Stimulated activated CD8-positive, alpha-beta memory T cell treated with anti-CD3 and anti-CD28 coated beads, Interleukin-4, amount 100 ng/mL, for 4 hours (primary cell): Measurements from ENCODE around the gene TNNI2.
"Not testable (repeated sequence)": the region's sequence is repeated elsewhere in the genome, so short reads cannot be mapped to it uniquely, and the experiment has no call there.

Source experiments
- DNase-seq, 2 donors: peaks; one replicate each; pipeline ENCODE4 v3.0.0-alpha.2; 2020; ENCODE audit warnings: low read depth in 2 of 2, low spot score in 1 of 2

Gene TNNI2

GRCh38 chr11:1872267-1872985 is 33.6 kb downstream of the TNNI2 start:
- no peak for DNase-seq

DNA sequence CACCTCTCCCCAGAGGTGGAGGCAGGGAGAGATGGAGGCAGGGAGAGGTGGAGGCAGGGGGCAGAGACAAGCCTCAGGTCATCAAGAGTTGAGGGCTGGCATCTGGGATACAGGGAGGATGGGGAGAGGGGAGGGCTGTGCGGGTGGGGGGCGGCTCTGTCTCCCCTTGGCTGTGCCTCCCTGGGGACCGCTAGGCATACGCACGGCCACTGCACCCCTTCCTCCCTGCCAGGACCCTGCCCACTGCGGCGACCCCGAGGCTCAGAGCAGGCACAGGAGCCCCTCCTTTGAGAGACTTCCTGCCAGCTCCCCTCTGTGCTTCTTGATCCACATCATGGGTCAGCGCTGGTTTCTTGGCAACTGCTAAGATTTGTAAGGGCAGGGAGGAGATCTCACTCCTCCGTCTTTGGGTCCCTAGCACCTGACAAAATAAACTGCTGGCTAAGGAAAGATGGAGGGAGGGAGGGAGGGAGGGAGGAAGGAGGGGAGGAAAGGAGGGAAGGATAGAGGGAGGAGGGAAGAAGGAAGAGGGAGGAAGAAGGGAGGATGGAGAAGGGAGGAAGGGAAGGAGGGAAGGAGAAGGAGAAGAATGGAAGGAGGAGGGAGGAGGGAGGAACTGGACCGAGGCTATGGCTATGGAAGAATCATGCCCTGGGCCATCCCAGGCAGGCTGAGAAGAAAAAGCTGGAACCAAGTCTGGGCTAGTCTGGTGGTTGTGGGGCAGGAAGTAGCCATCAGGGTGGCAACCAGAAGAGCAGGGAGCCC is 34.4 kb downstream of the TNNI2 start:
- no peak for DNase-seq

DNA sequence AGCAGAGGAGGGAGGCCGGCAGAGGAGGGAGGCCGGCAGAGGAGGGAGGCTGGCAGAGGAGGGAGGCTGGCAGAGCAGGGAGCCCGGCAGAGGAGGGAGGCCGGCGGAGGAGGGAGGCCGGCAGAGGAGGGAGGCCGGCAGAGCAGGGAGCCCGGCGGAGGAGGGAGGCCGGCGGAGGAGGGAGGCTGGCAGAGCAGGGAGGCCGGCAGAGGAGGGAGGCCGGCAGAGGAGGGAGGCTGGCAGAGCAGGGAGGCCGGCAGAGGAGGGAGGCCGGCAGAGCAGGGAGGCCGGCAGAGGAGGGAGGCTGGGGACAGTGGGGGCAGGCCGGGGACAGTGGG is 35.0 kb downstream of the TNNI2 start:
- DNase-seq = not testable (repeated sequence)

GRCh38 chr11:1874441-1875092 is 35.8 kb downstream of the TNNI2 start:
- not testable (repeated sequence) for DNase-seq

DNA sequence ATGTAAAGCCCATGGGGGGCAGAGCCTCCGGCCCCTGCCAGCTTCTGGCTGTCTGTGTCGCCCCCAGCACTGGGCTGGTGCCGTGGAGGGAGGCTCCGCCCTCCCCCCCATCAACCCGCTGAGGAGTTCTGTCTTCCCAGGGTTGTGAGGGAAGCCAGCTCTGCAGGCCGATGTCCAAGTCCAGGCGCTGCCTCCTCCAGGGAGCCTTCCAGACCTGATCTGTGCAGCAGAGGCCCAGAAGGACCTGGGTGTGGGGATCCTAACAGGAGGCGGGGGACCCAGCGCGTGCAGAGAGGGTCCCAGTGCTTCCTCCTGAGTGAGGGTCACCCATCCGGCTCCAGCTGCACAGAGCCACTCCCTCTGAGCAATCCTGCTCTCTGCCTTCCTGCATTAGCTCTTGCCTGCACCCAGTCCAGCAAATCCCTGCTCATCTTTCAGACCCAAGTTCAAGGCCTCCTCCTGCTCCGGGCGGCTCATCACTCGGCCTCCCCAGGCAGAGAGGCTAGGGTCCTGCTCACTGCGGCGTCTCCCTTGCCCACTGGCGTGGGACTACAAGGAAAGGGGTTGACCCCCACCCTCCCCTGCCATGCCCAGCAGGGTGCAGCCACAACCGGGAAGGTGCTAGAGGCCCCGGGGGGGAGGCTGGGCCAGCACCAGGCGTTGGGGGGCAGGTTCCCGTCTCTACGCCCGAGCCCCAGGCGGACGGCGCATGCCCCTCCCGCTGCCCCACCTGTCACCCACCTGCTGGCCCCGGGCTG is 36.5 kb downstream of the TNNI2 start:
- DNase-seq = no peak

DNA sequence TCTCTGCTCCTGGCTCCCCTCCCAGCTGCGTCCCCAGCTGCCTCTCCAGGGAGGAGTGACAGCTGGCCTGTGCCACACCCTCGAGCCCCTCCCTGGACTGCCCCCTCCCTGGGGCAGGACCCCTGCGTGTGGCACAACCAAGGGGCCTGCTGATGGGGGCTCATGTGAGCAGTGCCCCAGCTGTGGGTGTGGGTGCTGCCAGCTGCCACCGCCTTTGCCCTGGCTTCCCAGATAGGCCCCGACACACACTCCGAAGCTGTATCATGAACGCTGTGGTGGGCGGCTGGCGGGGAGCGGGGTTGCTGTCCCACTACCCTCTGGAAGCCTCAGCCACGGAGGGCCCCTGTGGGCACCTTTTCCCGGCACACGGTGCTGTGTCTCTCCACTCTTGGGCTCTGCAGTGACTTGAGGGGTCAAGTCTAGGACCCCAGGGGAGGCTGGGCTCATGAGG is 37.1 kb downstream of the TNNI2 start:
- DNase-seq = not testable (repeated sequence)

GRCh38 chr11:1876361-1877063 is 37.7 kb downstream of the TNNI2 start:
- no peak for DNase-seq

DNA sequence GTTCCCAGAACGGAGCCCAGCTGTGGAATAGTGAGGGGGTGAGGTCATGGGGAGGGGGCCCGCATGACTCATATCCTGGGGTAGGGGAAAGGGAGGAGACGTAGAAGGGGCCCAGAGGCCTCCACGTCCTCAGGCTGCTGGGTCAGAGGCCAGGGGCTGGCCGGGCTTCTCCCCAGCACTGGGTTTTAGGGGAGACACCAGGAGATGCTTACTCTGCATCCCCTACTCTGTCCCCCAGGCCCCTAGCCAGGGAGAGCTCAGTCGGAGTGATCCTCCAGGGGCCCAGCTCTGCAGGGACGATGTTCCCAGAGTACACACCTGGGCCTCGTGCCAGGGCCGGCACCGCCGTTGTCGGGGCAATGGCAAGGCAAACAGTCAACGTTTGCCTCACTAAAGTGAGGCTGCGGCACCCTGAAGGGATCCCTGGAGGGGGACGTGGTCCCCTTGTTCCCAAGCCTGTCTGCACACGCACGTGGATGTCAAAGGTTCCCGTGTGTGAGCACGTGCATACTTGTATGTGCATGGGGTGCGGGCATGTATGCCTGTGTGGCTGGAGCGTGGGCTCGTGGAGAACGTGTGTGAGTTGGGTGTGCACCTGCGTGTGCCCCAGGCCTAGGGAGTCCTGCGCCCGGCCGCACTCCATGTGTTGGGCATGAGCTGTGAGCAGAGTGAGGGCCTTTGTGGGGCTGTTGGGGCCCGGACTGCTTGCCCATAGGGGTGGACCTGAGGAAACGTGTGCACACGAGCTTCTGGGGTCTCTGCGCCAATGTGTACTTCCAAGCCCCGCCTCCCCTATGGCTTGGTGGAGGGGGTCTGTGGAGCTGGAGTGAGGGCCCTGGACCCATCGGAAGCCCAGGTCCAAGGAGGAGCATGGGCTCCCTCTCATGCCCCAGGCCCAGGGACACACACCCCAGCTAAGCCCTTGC is 38.7 kb downstream of the TNNI2 start:
- DNase-seq = no peak

DNA sequence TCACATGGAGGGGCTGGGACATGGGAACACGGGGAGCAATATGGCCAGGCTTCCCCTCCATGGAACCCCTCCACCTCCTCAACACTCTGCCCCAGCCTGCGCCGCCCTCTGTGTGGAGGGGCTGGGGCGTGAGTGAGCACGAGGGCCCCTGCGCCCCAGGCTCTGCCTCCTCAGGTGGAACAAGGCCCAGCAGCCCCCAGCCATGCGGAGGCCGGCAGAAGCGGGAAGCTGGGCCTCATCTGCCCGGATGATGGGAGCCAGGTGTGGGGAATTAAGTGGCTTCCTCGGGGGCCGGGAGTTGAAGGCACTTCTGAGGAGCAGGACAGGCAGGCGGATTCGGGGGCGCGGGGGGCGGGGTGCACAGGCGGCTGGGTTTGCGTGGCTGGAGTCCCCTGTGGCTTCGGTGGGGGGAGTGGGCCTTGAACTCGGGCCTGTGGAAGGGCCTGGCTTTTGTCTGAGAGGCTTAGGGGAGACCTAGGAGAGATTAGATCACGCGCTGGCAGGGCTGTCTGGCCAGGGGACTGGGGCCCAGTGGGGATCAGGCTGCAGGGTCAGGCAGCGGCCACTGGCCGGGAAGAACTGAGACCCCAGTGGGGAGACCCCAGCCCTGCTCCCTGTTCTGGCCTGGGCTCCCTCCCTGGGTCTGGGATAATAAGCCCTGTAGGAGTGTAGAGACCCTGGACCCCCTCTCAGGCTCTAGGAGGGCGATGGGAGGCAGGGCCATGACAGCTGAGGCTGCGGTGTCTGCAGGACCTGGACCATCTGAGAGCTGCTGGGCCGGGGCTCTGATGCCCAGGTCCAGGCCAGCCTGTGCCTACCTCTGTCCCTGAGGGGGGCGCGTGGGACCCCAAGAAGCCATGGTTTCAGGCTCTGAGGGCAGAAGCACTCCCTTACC is 39.6 kb downstream of the TNNI2 start:
- DNase-seq = no peak

GRCh38 chr11:1879342-1879940 is 40.7 kb downstream of the TNNI2 start:
- DNase-seq = no peak

GRCh38 chr11:1879941-1880720 is 41.4 kb downstream of the TNNI2 start:
- DNase-seq = no peak

- DNase-seq = no peak
These were observed 42.1 kb downstream of the TNNI2 start for GRCh38 chr11:1880746-1881441.

DNA sequence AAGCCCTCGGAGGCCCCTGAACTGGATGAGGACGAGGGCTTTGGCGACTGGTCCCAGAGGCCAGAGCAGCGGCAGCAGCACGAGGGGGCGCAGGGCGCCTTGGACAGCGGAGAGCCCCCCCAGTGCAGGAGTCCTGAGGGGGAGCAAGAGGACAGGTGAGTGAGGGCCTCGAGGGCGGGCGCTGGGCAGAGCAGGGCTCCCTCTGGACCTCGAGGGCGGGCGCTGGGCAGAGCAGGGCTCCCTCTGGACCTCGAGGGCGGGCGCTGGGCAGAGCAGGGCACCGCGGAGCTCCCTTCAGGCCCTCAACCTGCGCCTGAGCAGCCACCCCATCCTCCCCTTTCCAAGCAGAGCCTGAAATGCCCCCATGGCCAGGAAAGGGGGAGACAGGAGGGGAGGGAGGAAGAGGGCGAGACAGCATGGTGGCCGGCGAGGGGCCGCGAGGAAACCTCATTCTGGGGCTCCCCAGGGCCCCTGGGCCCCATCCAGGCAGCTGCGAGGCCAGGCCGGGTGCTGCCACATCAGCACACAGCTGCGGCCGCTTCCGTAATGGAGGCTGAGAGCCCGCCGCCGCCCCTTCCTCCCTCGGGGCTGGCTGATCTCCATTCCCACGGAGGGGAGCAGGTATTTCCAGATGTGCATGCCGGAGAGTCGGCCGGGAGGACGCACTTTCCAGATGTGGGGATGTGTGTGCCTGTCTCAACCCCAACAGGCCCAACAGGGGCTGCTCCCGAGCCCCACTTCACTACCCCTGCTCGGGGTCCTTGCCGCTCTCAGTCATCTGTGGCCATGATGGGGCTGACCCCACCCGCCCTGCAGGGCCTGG is 42.9 kb downstream of the TNNI2 start:
- no peak for DNase-seq

DNA sequence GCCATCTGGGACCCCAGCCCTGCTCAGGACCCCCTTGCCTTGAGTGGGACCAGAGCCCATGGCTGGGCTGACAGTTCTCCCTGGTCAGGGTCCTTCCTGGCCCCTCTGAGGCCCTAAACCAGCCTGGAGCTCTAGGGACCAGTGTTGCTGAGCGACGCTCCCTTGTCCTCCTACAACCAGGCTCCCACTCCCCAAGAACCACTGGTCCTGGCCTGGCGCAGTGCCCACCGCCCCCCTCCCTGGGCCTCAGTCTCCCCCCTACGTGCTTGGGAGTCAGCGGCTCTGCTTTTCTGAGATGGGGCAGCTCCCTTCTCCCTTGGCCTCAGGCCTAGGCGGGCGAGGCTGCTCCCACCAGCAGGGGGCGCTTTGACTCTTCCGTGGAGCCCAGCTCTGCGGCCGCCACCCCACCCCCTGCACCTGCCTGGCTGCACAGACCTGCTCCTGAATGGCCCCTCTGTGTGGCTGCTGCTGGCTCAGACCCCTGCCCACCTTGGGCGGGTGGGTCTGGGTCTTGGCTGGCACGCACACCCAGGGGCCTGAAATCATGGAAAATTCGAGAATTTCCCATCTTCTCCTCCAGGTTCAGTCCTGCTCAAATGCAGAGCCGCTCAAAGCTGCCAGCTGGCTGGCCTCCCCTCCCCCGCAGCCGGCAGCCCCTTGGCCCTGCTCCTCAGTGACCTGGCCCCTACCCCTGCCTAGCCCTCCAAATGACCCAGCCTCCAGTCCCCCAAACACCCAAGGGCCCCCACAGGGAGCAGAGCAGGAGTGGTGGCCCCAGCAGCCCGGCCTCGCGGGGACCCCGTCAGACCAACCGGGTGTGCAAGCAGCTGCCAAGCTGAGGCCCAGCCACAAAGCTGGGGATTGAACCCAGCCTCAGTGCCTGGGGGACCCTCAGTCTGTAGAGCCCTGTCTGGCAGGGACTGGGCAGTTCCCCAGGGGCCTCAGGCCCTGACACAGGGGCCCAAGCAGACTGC is 43.8 kb downstream of the TNNI2 start:
- peak; percentile 47 to 58 for DNase-seq
